ENCODE results near the gene AFDN.

DNA sequence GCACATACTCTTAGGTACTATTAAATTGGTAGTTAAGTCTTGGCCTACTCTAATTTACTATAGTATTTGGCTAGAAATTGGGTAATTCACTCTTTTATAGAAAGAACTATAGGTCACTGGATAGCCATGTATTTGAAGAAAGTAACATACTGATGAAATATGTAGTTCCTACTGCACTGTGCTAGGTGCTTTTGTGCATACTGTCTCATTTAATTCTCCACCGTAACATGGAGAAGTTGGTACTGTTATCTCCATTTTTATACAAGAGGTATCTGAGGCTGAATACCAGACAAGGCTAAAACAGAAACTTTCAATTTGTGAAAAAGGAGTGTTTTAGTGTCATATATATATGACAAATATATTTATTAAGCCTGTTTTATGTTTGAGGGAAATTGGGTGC lies 29.8 kb downstream of the AFDN start:
- TF ChIP-seq, protein P1, sequence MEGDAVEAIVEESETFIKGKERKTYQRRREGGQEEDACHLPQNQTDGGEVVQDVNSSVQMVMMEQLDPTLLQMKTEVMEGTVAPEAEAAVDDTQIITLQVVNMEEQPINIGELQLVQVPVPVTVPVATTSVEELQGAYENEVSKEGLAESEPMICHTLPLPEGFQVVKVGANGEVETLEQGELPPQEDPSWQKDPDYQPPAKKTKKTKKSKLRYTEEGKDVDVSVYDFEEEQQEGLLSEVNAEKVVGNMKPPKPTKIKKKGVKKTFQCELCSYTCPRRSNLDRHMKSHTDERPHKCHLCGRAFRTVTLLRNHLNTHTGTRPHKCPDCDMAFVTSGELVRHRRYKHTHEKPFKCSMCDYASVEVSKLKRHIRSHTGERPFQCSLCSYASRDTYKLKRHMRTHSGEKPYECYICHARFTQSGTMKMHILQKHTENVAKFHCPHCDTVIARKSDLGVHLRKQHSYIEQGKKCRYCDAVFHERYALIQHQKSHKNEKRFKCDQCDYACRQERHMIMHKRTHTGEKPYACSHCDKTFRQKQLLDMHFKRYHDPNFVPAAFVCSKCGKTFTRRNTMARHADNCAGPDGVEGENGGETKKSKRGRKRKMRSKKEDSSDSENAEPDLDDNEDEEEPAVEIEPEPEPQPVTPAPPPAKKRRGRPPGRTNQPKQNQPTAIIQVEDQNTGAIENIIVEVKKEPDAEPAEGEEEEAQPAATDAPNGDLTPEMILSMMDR (IDR thresholded peaks at IDR 0.05): no peak
- no peak for TF ChIP-seq POLR2A (IDR thresholded peaks at IDR 0.05)
